ENCODE data around the gene SLC29A2.

SLC29A2 gene, protein sequence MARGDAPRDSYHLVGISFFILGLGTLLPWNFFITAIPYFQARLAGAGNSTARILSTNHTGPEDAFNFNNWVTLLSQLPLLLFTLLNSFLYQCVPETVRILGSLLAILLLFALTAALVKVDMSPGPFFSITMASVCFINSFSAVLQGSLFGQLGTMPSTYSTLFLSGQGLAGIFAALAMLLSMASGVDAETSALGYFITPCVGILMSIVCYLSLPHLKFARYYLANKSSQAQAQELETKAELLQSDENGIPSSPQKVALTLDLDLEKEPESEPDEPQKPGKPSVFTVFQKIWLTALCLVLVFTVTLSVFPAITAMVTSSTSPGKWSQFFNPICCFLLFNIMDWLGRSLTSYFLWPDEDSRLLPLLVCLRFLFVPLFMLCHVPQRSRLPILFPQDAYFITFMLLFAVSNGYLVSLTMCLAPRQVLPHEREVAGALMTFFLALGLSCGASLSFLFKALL

DNA sequence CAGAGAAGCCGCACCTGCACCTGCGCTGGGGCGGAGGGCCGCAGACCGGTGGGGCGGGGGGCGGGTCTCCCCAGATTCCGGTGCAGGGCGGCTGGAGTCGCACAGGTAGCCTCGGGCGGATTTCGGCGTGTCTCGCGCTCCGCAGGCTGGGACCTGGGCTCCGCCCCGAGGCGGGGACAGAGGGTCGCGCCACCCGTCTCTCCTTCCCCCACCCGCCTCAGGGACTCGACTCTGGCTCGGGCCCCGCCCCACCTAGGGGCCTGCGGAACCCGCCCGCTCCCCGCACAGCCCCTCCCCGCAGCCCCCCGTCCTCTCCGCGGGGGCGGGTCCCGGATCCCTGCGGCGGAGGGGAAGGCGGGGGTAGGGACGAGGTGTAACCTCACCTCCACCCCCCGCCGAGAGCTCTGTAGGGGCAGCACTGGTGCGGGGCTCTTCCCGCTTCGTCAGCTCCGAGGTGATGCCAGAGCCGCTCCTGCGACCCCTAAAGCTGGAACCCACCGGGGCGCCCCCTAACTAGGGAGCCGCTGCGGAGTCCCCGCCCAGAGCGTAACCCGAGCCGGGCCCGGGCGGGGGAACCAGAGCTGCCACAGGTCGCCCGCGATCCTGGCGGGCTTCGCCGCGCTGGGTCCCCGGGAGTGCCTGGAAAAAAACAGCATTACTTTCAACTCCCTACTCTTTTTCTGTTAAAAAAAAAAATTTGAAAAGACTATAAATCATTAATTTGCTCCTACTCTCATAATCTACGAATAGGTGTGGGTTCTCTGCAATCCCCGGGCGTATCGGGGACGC is at the start of gene SLC29A2:
TSS of gene SLC29A2 (minus strand) at position 134 of the 789 bp plus-strand sequence. CDS start 169 bp downstream, outside the sequence.
- no peak for TF ChIP-seq CTCF (IDR thresholded peaks at IDR 0.05)

DNA sequence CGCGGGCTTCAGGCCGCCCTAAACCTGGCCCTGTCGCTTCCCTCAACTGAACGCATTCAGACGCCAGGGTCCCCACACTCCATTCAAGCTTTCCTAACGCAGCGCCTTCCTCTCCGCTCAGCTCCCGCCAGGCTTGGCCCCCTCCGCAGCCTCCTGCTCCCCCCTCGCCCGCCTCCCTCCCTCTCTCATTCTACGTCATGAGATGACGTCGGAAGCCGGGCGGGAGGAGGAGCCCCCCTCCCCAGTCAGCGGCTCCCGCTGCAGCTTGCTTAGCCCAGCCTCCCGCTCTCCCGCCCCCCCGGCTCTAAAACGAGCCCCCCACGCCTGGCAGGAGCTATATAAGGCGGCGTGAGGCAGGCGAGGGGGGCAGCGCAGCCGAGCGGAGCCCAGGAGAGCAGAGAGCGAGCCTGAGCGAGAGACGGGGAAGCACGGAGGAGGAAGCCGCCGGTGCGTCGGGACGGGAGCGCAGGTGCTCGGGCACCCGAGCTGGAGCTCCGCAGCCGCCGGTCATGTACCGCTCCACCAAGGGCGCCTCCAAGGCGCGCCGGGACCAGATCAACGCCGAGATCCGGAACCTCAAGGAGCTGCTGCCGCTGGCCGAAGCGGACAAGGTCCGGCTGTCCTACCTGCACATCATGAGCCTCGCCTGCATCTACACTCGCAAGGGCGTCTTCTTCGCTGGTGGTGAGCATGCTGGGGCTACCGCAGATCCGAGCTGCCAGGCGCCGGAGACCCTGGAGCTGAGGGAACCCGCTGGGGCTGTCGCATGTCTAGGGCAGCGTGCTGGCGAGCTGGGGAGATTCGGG is 49.3 kb upstream of the SLC29A2 start, which contains the start of gene NPAS4:
TSS of gene NPAS4 (plus strand) at position 365 of the 806 bp plus-strand sequence. CDS start at position 510, 145 bp downstream.
- no peak for TF ChIP-seq CTCF (IDR thresholded peaks at IDR 0.05)

DNA sequence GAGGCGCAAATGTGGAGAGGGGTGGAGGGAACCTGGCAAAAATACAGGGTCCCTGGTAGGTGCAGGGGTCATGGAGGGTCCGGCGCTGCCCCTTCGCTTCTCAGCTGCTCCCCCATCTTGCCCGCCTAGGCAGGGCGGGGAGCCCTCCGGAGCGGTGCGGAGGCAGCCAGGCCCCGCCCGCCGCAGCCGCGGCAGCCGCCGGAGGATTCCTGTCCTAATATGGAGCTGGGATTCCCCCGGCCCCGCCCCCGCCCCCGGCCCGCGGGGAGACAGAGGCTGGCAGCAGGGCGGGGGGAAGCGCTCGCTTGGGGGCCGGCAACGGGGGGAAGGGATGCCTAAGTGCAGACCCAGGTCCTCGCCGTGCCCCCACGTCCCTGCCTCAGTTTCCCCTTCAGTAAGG is 48.3 kb upstream of the SLC29A2 start:
- TF ChIP-seq CTCF (IDR thresholded peaks at IDR 0.05), result no peak

DNA sequence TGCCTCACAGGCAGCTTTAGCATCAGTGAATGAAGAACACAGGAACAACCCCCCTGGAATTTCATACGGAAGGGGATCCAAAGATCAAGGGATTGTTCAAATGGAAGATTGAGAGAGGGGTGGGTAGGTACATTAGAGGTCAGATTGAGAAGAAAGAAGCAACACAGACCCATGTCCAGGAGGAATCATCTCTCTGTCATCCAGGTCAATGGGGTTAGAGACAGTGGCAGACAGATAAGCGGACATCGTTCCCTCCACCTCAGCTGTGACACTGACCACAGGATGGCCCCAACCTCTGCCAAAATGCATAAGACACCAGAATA is 47.4 kb upstream of the SLC29A2 start:
- no peak for TF ChIP-seq CTCF (IDR thresholded peaks at IDR 0.05)

DNA sequence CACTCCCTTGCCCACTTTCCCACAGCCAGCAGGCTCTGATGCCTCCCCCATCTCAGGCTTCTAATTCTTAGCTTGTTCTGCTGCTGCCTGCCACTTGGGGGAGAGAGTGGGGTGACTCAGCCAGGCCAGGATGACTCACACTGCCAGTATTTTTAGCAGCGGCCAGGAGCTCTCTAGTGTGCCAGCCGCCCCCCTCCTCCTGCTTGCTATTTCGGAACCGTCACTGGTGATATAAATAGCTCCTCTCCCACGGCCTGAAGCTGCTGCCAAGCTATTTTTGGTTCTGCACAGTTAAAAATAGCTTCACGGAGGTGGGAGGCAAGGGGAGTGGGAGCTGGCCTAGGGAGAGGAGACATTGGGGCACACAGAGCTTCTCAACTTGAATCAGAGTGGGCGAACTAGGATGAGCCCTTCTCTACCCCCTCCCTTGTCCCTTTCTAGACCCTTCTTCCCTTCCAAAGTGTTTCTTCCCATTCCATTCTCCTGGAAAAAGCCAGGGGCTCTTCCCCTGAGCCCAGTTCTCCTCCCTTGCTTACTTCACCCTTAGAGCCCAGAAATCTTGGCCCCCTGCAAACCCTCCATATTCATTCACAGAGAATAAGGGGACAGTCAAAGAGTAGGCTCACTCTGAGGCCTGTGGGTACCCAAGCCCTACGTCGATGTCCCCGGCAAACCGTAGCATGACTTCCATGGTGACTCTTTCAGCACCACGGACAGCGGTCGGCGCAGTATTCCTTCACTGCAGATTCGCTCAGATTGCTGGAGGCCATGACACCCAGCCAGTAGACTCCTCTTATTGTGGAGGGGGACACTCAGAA is 46.8 kb upstream of the SLC29A2 start:
- TF ChIP-seq CTCF (IDR thresholded peaks at IDR 0.05), result no peak

DNA sequence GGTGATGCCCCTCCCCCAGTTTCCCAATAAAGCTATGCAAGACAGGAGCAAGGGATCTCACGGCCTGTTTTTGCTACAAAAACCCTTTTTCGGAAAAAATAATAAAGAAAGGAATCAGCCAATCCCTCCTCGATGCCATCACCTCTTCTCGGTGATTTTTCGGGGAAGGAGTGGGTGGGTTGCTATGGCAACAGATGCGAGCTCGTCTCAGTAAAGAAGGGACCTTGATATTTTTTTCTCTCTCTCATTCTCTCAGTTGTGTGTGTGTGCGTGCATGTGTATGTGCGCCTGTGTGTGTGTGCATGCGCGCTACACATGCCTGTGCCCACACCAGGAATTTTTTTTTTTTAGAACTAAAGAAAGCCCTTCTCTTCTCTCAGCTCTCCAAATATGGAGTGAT is 45.4 kb upstream of the SLC29A2 start:
- no peak for TF ChIP-seq CTCF (IDR thresholded peaks at IDR 0.05)

Data from LNCAP (cell line).